ENCODE data around the gene CRAT. TPM values are rescaled to one million over a fixed set of nuclear protein-coding genes. Genes with fewer than 3 reads are reported as not detected.

CRAT gene
- total and polyA plus RNA-seq, 2 of the 4 experiments (the other 2 are of a cell fraction), result 18.8 to 41.6 TPM

DNA sequence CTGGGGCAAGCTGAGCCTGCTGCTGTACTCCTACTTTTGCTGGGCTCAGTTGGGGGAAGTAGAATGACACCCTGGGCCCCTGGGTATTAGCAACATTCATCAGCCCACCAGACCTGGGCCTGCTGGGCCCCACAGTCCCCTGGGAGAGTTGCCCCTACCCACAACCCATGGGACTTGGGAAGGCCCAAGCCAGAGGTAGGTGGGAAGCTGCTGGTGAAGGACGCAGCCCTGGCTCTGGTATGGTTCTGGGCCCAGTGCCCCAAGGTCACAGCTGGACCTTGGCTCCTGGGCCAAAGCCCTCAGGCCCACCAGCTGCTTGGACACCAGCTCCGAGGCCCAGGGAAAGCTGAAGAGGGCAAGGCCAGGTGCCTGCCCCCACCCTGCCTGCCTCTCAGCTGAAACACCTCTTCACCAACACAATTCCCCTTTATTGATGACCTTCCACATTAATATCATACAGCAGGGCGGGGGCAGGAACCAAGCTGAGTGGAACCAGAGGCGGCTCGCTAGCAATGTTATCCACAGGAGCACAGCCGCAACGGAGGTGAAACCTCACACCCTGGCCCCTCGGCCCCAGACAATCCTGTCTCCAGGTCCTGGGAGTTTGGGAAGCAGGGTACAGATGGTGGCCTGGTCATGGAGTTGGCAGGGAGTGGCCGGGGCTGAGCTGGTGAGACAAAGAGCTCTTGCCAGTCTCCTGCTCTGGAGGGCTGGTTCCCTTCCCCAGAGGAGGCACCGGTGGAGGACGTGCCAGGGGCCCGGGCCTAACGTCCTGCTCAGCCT, 16.0 kb downstream of the CRAT start:
- H2BK20ac ChIP-seq (ENCODE audit: low read depth, low read length), result no peak overlapping the region
- H3K4me3 ChIP-seq (ENCODE audit: insufficient read depth, low read depth, low read length), result no peak overlapping the region
- H3K27me3 ChIP-seq (ENCODE audit: control insufficient read depth, insufficient read depth, low read length), result no peaks in the 10 kb centered on the region
- no peak overlapping the region for H3K4me2 ChIP-seq (ENCODE audit: low read depth, low read length)
- ChIA-PET POLR2A (ENCODE audit: unreplicated experiment) (no interaction called here), CTCF (no interaction called here)
- no peak overlapping the region for H3K4ac ChIP-seq (ENCODE audit: low read depth, low read length)
- H4K5ac ChIP-seq (ENCODE audit: low read depth, low read length), result no peak overlapping the region
- H3K79me1 ChIP-seq (ENCODE audit: low read depth in 1 of 2, low read length in 2 of 2), result no peaks in the 10 kb centered on the region
- no peak overlapping the region for H3K56ac ChIP-seq (ENCODE audit: extremely low read depth, insufficient read depth, low read length)
- H3K4me1 ChIP-seq (ENCODE audit: control insufficient read depth, insufficient read depth, low read length), result no peaks in the 10 kb centered on the region
- no peak overlapping the region for H2AK9ac ChIP-seq (replicated peaks; ENCODE audit: low read depth, low read length, poor library complexity)
- H3K14ac ChIP-seq (replicated peaks; ENCODE audit: low read depth, low read length), result no peak overlapping the region
- H2AK5ac ChIP-seq (ENCODE audit: low read depth, low read length), result no peak overlapping the region
- H3K23ac ChIP-seq (ENCODE audit: low read depth, low read length), result no peak overlapping the region
- ATAC-seq (ENCODE audit: low read depth) (no peak), DNase-seq (no peak)
- dilution Hi-C loops (cut with HindIII; ENCODE audit: low sequenced_read_pairs, unreplicated experiment), result no loop called here
- intact Hi-C loops (cut with micrococcal nuclease), result no loop called here
- H3K9me1 ChIP-seq (ENCODE audit: insufficient read depth, low read length), result no peaks in the 10 kb centered on the region
- H2BK120ac ChIP-seq (ENCODE audit: low read depth, low read length), result no peak overlapping the region
- 93% methylated on average over 3 of the region's 13 CpGs; no CpG with 5 or more reads in 1 of the 2 experiments for WGBS, 2 experiments (ENCODE audit: extremely low coverage in 2 of 2, insufficient read length in 1 of 2)
- H3K9ac ChIP-seq (ENCODE audit: low read depth, low read length), result no peak overlapping the region
- peaks cover 36% of the 10 kb centered on the region for H3K36me3 ChIP-seq (ENCODE audit: control insufficient read depth, insufficient read depth, low read length)
- no peak overlapping the region for H2BK5ac ChIP-seq (ENCODE audit: low read depth, low read length, poor library complexity, severe bottlenecking)
- H4K20me1 ChIP-seq (ENCODE audit: insufficient read depth, low read length), result no peaks in the 10 kb centered on the region
- no peak overlapping the region for H2BK15ac ChIP-seq (ENCODE audit: low read depth, low read length)
- TF ChIP-seq FOS (IDR thresholded peaks at IDR 0.05; ENCODE audit: low read depth, low read length) (no peak), NFE2L2 (IDR thresholded peaks at IDR 0.05; ENCODE audit: low read depth, low read length) (no peak), CTCF (conservative IDR thresholded peaks at IDR 0.05; ENCODE audit: low read depth, low read length) (no peak), MAZ (IDR thresholded peaks at IDR 0.05; ENCODE audit: borderline replicate concordance, low read depth, low read length) (no peak), MXI1 (IDR thresholded peaks at IDR 0.05; ENCODE audit: borderline replicate concordance, low read depth, low read length) (no peak), BHLHE40 (IDR thresholded peaks at IDR 0.05; ENCODE audit: low read depth, low read length) (no peak), SMC3 (IDR thresholded peaks at IDR 0.05; ENCODE audit: low read depth, low read length) (no peak), ELK1 (IDR thresholded peaks at IDR 0.05; ENCODE audit: borderline replicate concordance, low read depth, low read length) (no peak), POLR2A (IDR thresholded peaks at IDR 0.05; ENCODE audit: low read depth, low read length) (no peak), MAFK (IDR thresholded peaks at IDR 0.05; ENCODE audit: low read depth, low read length) (no peak), RAD21 (IDR thresholded peaks at IDR 0.05; ENCODE audit: low read length) (no peak), USF2 (IDR thresholded peaks at IDR 0.05; ENCODE audit: low read depth, low read length) (no peak), RFX5 (IDR thresholded peaks at IDR 0.05; ENCODE audit: low read depth, low read length) (no peak)
- in situ Hi-C loops (cut with MboI; ENCODE audit: low sequenced_read_pairs), result no loop called here
- H4K91ac ChIP-seq (ENCODE audit: insufficient read depth, low read depth, low read length), result no peak overlapping the region
- H3K27ac ChIP-seq (ENCODE audit: insufficient read depth, low read length), result no peak overlapping the region
- no peak overlapping the region for H3K18ac ChIP-seq (ENCODE audit: low read depth, low read length)
- BruUV-seq (replicated peaks), result no TSS peak
- no peak overlapping the region for H2AFZ ChIP-seq (replicated peaks; ENCODE audit: low read length, poor library complexity)
- H4K8ac ChIP-seq (ENCODE audit: low read depth in 2 of 2, low read length in 2 of 2), result no peak overlapping the region
- no peaks in the 10 kb centered on the region for H3K9me3 ChIP-seq (ENCODE audit: control insufficient read depth, insufficient read depth, low read length)

Data from IMR-90 (cell line).